Hepatocyte (in vitro differentiated cells): Measurements from ENCODE around the gene CDC42SE2. TPM values are rescaled to one million over a fixed set of nuclear protein-coding genes. Genes with fewer than 3 reads are reported as not detected.

Experiments used
- DNase-seq: peaks from one replicate; pipeline ENCODE4 v3.0.0-alpha.2; 2016; ENCODE audit warnings: low spot score
- H2AFZ ChIP-seq: fragments of 200-600 bp; sonication (generic); 2 replicates; pipeline ENCODE4 v1.6.0; 2016; ENCODE audit warnings: antibody characterized with exemption, mild to moderate bottlenecking
- H3K27ac ChIP-seq: fragments of 200-600 bp; sonication (generic); 2 replicates; pipeline ENCODE4 v1.5.1; 2016; ENCODE audit warnings: mild to moderate bottlenecking
- H3K27me3 ChIP-seq: fragments of 200-600 bp; sonication (generic); 2 replicates; pipeline ENCODE4 v1.6.1; 2016
- H3K36me3 ChIP-seq: fragments of 200-600 bp; sonication (generic); replicated peaks from 2 replicates; pipeline ENCODE4 v1.5.1; 2016; ENCODE audit warnings: low read depth; ENCODE audit not compliant: insufficient read depth
- H3K4me1 ChIP-seq: fragments of 200-600 bp; sonication (generic); 2 replicates; pipeline ENCODE4 v1.5.1; 2016; ENCODE audit warnings: mild to moderate bottlenecking, moderate library complexity; ENCODE audit not compliant: insufficient read depth
- H3K4me2 ChIP-seq: fragments of 200-600 bp; sonication (generic); 2 replicates; pipeline ENCODE4 v1.6.0; 2016
- H3K4me3 ChIP-seq: fragments of 200-600 bp; sonication (generic); 2 replicates; pipeline ENCODE4 v1.5.1; 2016; ENCODE audit warnings: mild to moderate bottlenecking
- H3K79me2 ChIP-seq: fragments of 200-600 bp; sonication (generic); 2 replicates; pipeline ENCODE4 v1.6.0; 2017; ENCODE audit warnings: mild to moderate bottlenecking
- H3K9me2 ChIP-seq: fragments of 200-600 bp; sonication (generic); replicated peaks from 2 replicates; pipeline ENCODE4 v1.6.0; 2017; ENCODE audit warnings: mild to moderate bottlenecking; ENCODE audit not compliant: insufficient read depth
- H3K9me3 ChIP-seq: fragments of 200-600 bp; sonication (generic); 2 replicates; pipeline ENCODE4 v1.5.1; 2016; ENCODE audit warnings: low read depth, mild to moderate bottlenecking
- H4K20me1 ChIP-seq: fragments of 200-600 bp; sonication (generic); 2 replicates; pipeline ENCODE4 v1.6.0; 2016; ENCODE audit warnings: mild to moderate bottlenecking; ENCODE audit not compliant: insufficient read depth, poor library complexity, severe bottlenecking
- CTCF ChIP-seq: fragments of 200-600 bp; sonication (generic); IDR thresholded peaks from 2 replicates; pipeline ENCODE4 v1.5.1; 2016; ENCODE audit warnings: antibody characterized with exemption, mild to moderate bottlenecking; ENCODE audit not compliant: poor library complexity
- EZH2 ChIP-seq: fragments of 200-600 bp; sonication (generic); IDR thresholded peaks from 2 replicates; pipeline ENCODE4 v1.6.1; 2016; ENCODE audit warnings: antibody characterized with exemption, mild to moderate bottlenecking, borderline replicate concordance
- EZH2phosphoT487 ChIP-seq: fragments of 200-600 bp; sonication (generic); IDR thresholded peaks from one replicate; pipeline ENCODE4 v1.6.1; 2018; ENCODE audit warnings: antibody characterized with exemption, mild to moderate bottlenecking, low read depth, moderate library complexity; ENCODE audit not compliant: unreplicated experiment, severe bottlenecking
- WGBS: methylation state at CpG from one replicate; pipeline ENCODE4 v1.1.6; 2016; ENCODE audit warnings: low lambda C conversion rate; ENCODE audit errors: missing lambda C conversion rate; 5-methylcytosine and 5-hydroxymethylcytosine counted together
- polyA plus RNA-seq: library from polyadenylated mRNA; unstranded; fragments of >200 nt; fragmentation: Nextera tagmentation; extraction: Ambion mirVana; gene quantifications from 2 replicates; pipeline ENCODE4 v1.2.1, GENCODE V29; 2016
- total RNA-seq: library from RNA; depleted of rRNA; stranded (reverse); fragments of >200 nt; gene quantifications from 2 replicates; pipeline ENCODE4 v1.2.3, GENCODE V29; 2014

The CDC42SE2 gene
- total and polyA plus RNA-seq, 2 experiments from 2014 or later: 27.2 to 51.5 TPM

- Histone ChIP-seq H3K9me3 (no peaks in the 10 kb centered on the region), H4K20me1 (no peaks in the 10 kb centered on the region), H3K4me3 (no peak overlapping the region), H2AFZ (no peak overlapping the region), H3K9me2 (no peaks in the 10 kb centered on the region), H3K79me2 (no peaks in the 10 kb centered on the region), H3K36me3 (no peaks in the 10 kb centered on the region), H3K27ac (no peak overlapping the region), H3K27me3 (no peaks in the 10 kb centered on the region), H3K4me1 (no peaks in the 10 kb centered on the region), H3K4me2 (no peak overlapping the region)
- no peak for DNase-seq
- TF ChIP-seq CTCF (no peak), EZH2phosphoT487 (no peak), EZH2 (no peak)
Measured at GRCh38 chr5:131222731-131223130, 41.1 kb upstream of the CDC42SE2 start.

- TF ChIP-seq EZH2phosphoT487 (no peak), CTCF (no peak), EZH2 (no peak)
- H3K36me3 ChIP-seq: no peaks in the 10 kb centered on the region
- H3K4me3 ChIP-seq: no peak overlapping the region
- no peaks in the 10 kb centered on the region for H3K79me2 ChIP-seq
- no peaks in the 10 kb centered on the region for H3K9me3 ChIP-seq
- 46% methylated on average over 2 of the region's 2 CpGs for WGBS
- H3K9me2 ChIP-seq: no peaks in the 10 kb centered on the region
- H3K27ac ChIP-seq: no peak overlapping the region
- H3K27me3 ChIP-seq: no peaks in the 10 kb centered on the region
- H3K4me2 ChIP-seq: no peak overlapping the region
- H3K4me1 ChIP-seq: no peaks in the 10 kb centered on the region
- no peak for DNase-seq
- H2AFZ ChIP-seq: no peak overlapping the region
- no peaks in the 10 kb centered on the region for H4K20me1 ChIP-seq
Measured at GRCh38 chr5:131223751-131224386, 40.0 kb upstream of the CDC42SE2 start.

- H3K27ac ChIP-seq: no peak overlapping the region
- H3K9me2 ChIP-seq: no peaks in the 10 kb centered on the region
- no peaks in the 10 kb centered on the region for H4K20me1 ChIP-seq
- DNase-seq: no peak
- no peaks in the 10 kb centered on the region for H3K27me3 ChIP-seq
- no peaks in the 10 kb centered on the region for H3K36me3 ChIP-seq
- 92% methylated on average over 6 of the region's 6 CpGs for WGBS
- no peak for TF ChIP-seq EZH2phosphoT487
- no peak for TF ChIP-seq EZH2
- no peak for TF ChIP-seq CTCF
- H3K4me1 ChIP-seq: no peaks in the 10 kb centered on the region
- no peaks in the 10 kb centered on the region for H3K79me2 ChIP-seq
- no peak overlapping the region for H3K4me3 ChIP-seq
- H3K4me2 ChIP-seq: no peak overlapping the region
- no peak overlapping the region for H2AFZ ChIP-seq
- no peaks in the 10 kb centered on the region for H3K9me3 ChIP-seq
Measured at GRCh38 chr5:131224387-131225201, 39.3 kb upstream of the CDC42SE2 start.
